GM10266 (cell line): ENCODE measurements around the gene CILP2.

Experiments
- DNase-seq: peaks from one replicate; pipeline ENCODE4 v3.0.0; 2012; ENCODE audit errors: extremely low spot score
- CTCF ChIP-seq: IDR thresholded peaks from 2 replicates; pipeline ENCODE4 v1.5.1; 2012; ENCODE audit warnings: mild to moderate bottlenecking, low read depth; ENCODE audit not compliant: control insufficient read depth, insufficient read depth; ENCODE audit errors: missing control alignments

Gene CILP2

GRCh38 chr19:19554074-19555023 is 16.3 kb downstream of the CILP2 start:
- peak; percentile 77 for TF ChIP-seq CTCF
- peak; percentile 82 for DNase-seq

GRCh38 chr19:19558055-19558454 is 20.0 kb downstream of the CILP2 start:
- no peak for DNase-seq
- no peak for TF ChIP-seq CTCF

GRCh38 chr19:19558636-19559035 is 20.6 kb downstream of the CILP2 start:
- no peak for TF ChIP-seq CTCF

GRCh38 chr19:19559931-19560330 is 21.9 kb downstream of the CILP2 start:
- TF ChIP-seq CTCF, result no peak
- no peak for DNase-seq

More at GRCh38 chr19:19558636-19559035, 20.6 kb downstream of the CILP2 start:
- DNase-seq, result no peak

- no peak for TF ChIP-seq CTCF
- no peak for DNase-seq
These were observed 24.0 kb downstream of the CILP2 start for GRCh38 chr19:19561946-19562664.

GRCh38 chr19:19562665-19563347 is 24.7 kb downstream of the CILP2 start:
- peak; percentile 7 for TF ChIP-seq CTCF
- no peak for DNase-seq
